ENCODE data around the gene ERG.

ERG gene

GRCh38 chr21:38507374-38507942 lies 9.2 kb upstream of the ERG start:
- no peak for TF ChIP-seq CTCF (IDR thresholded peaks at IDR 0.05)
- H3K4me3 ChIP-seq (ENCODE audit: low read depth, low read length), result no peak overlapping the region
- no peaks in the 10 kb centered on the region for H3K36me3 ChIP-seq (ENCODE audit: control insufficient read depth, insufficient read depth, low read length)
- H3K4me1 ChIP-seq, result no peaks in the 10 kb centered on the region
- no peaks in the 10 kb centered on the region for H3K27me3 ChIP-seq (ENCODE audit: control insufficient read depth, insufficient read depth, low read length)
- H3K79me2 ChIP-seq, result no peaks in the 10 kb centered on the region
- no peak overlapping the region for H2AFZ ChIP-seq
- H3K27ac ChIP-seq, result no peak overlapping the region
- H3K4me2 ChIP-seq (ENCODE audit: low read length), result no peak overlapping the region
- H3K9ac ChIP-seq, result no peak overlapping the region
- H3K9me3 ChIP-seq (ENCODE audit: control insufficient read depth, low read length), result no peaks in the 10 kb centered on the region

GRCh38 chr21:38506661-38507281 lies 8.5 kb upstream of the ERG start:
- H3K9me3 ChIP-seq (ENCODE audit: control insufficient read depth, low read length), result no peaks in the 10 kb centered on the region
- H3K79me2 ChIP-seq, result no peaks in the 10 kb centered on the region
- no peaks in the 10 kb centered on the region for H3K36me3 ChIP-seq (ENCODE audit: control insufficient read depth, insufficient read depth, low read length)
- H3K27me3 ChIP-seq (ENCODE audit: control insufficient read depth, insufficient read depth, low read length), result no peaks in the 10 kb centered on the region
- no peak overlapping the region for H3K9ac ChIP-seq
- no peak overlapping the region for H3K27ac ChIP-seq
- no peaks in the 10 kb centered on the region for H3K4me1 ChIP-seq
- no peak overlapping the region for H3K4me2 ChIP-seq (ENCODE audit: low read length)
- no peak overlapping the region for H3K4me3 ChIP-seq (ENCODE audit: low read depth, low read length)
- no peak overlapping the region for H2AFZ ChIP-seq
- no peak for TF ChIP-seq CTCF (IDR thresholded peaks at IDR 0.05)

- TF ChIP-seq CTCF (IDR thresholded peaks at IDR 0.05), result peak; percentile 37
- Histone ChIP-seq H2AFZ (no peak overlapping the region), H3K4me3 (ENCODE audit: low read depth, low read length) (no peak overlapping the region), H3K27me3 (ENCODE audit: control insufficient read depth, insufficient read depth, low read length) (no peaks in the 10 kb centered on the region), H3K9me3 (ENCODE audit: control insufficient read depth, low read length) (no peaks in the 10 kb centered on the region), H3K4me1 (no peaks in the 10 kb centered on the region), H3K36me3 (ENCODE audit: control insufficient read depth, insufficient read depth, low read length) (no peaks in the 10 kb centered on the region), H3K4me2 (ENCODE audit: low read length) (no peak overlapping the region), H3K9ac (no peak overlapping the region), H3K79me2 (no peaks in the 10 kb centered on the region), H3K27ac (no peak overlapping the region)
Measured at GRCh38 chr21:38505654-38506523, 7.6 kb upstream of the ERG start.

- Histone ChIP-seq H2AFZ (no peak overlapping the region), H3K9me3 (ENCODE audit: control insufficient read depth, low read length) (no peaks in the 10 kb centered on the region), H3K36me3 (ENCODE audit: control insufficient read depth, insufficient read depth, low read length) (no peaks in the 10 kb centered on the region), H3K9ac (no peak overlapping the region), H3K4me2 (ENCODE audit: low read length) (no peak overlapping the region), H3K4me1 (no peaks in the 10 kb centered on the region), H3K79me2 (no peaks in the 10 kb centered on the region), H3K27me3 (ENCODE audit: control insufficient read depth, insufficient read depth, low read length) (no peaks in the 10 kb centered on the region), H3K4me3 (ENCODE audit: low read depth, low read length) (no peak overlapping the region), H3K27ac (no peak overlapping the region)
- TF ChIP-seq CTCF (IDR thresholded peaks at IDR 0.05), result no peak
Measured at GRCh38 chr21:38504066-38504465, 5.8 kb upstream of the ERG start.

All from parathyroid adenoma (tissue), 2 donors.